OCI-LY3 (cell line): ENCODE results near the gene MEF2A.

Experiments used
- H2AFZ ChIP-seq: fragments of 200-600, 300-600 bp; shearing (Covaris generic); 2 replicates; pipeline ENCODE4 v1.6.0; 2014; ENCODE audit warnings: antibody characterized with exemption, low read depth, low read length
- H3K27ac ChIP-seq: fragments of 200-600, 300-600 bp; sonication (generic); 2 replicates; pipeline ENCODE4 v1.5.1; 2014; ENCODE audit warnings: mild to moderate bottlenecking, low read length, moderate library complexity, mixed read lengths
- H3K27me3 ChIP-seq: fragments of 200-600, 300-600 bp; sonication (generic); 2 replicates; pipeline ENCODE4 v1.6.1; 2014; ENCODE audit warnings: low read depth, low read length, mixed read lengths
- H3K36me3 ChIP-seq: fragments of 200-600, 300-600 bp; sonication (generic); replicated peaks from 2 replicates; pipeline ENCODE3; 2014; ENCODE audit warnings: low read depth, low read length, mixed read lengths
- H3K4me1 ChIP-seq: fragments of 300-600, 200-600 bp; sonication (generic); 2 replicates; pipeline ENCODE4 v1.6.1; 2014; ENCODE audit warnings: low read length, mixed read lengths
- H3K4me2 ChIP-seq: fragments of 200-600, 300-600 bp; sonication (generic); 2 replicates; pipeline ENCODE4 v1.6.1; 2014; ENCODE audit warnings: low read length, mixed read lengths
- H3K4me3 ChIP-seq: fragments of 300-600, 200-600 bp; sonication (generic); 2 replicates; pipeline ENCODE4 v1.5.1; 2014; ENCODE audit warnings: antibody characterized with exemption, mild to moderate bottlenecking, low read length, moderate library complexity
- H3K79me2 ChIP-seq: fragments of 300-600, 200-600 bp; shearing (Covaris generic); 2 replicates; pipeline ENCODE4 v1.6.1; 2014; ENCODE audit warnings: mild to moderate bottlenecking, low read length, mixed read lengths
- H3K9ac ChIP-seq: fragments of 300-600, 200-600 bp; shearing (Covaris generic); 2 replicates; pipeline ENCODE4 v1.6.0; 2014; ENCODE audit warnings: mild to moderate bottlenecking, low read length, moderate library complexity
- H3K9me3 ChIP-seq: fragments of 200-600, 300-600 bp; shearing (Covaris generic); 2 replicates; pipeline ENCODE4 v1.6.1; 2014; ENCODE audit warnings: low read length, mixed read lengths; ENCODE audit not compliant: insufficient read depth
- H4K20me1 ChIP-seq: fragments of 200-600, 300-600 bp; sonication (generic); 2 replicates; pipeline ENCODE4 v1.6.1; 2016; ENCODE audit warnings: low read length, mixed read lengths; ENCODE audit not compliant: insufficient read depth
- CTCF ChIP-seq: fragments of 200-600, 300-600 bp; sonication (generic); IDR thresholded peaks from 2 replicates; pipeline ENCODE4 v1.5.1; 2014; ENCODE audit warnings: antibody characterized with exemption, low read length, low read depth
- EZH2phosphoT487 ChIP-seq: fragments of 200-600 bp; shearing (Covaris generic); IDR thresholded peaks from 2 replicates; pipeline ENCODE4 v1.6.1; 2018; ENCODE audit warnings: antibody characterized with exemption, mixed run types, low read depth

MEF2A gene

GRCh38 chr15:99538261-99538660 lies 27.5 kb upstream of the MEF2A start:
- H3K4me1 ChIP-seq, result no peaks in the 10 kb centered on the region
- no peaks in the 10 kb centered on the region for H3K79me2 ChIP-seq
- no peaks in the 10 kb centered on the region for H3K9me3 ChIP-seq
- H3K4me2 ChIP-seq, result no peak overlapping the region
- no peak for TF ChIP-seq CTCF
- TF ChIP-seq EZH2phosphoT487, result no peak
- H2AFZ ChIP-seq, result no peak overlapping the region
- no peaks in the 10 kb centered on the region; the same call in 1 of the 2 replicates for H3K27me3 ChIP-seq
- H3K4me3 ChIP-seq, result no peak overlapping the region
- H3K9ac ChIP-seq, result no peak overlapping the region
- no peaks in the 10 kb centered on the region for H3K36me3 ChIP-seq
- H4K20me1 ChIP-seq, result no peaks in the 10 kb centered on the region
- no peak overlapping the region for H3K27ac ChIP-seq

GRCh38 chr15:99542828-99543227 lies 23.0 kb upstream of the MEF2A start:
- H3K27me3 ChIP-seq, result no peaks in the 10 kb centered on the region; the same call in 1 of the 2 replicates
- no peaks in the 10 kb centered on the region for H3K9me3 ChIP-seq
- H3K79me2 ChIP-seq, result no peaks in the 10 kb centered on the region
- H2AFZ ChIP-seq, result no peak overlapping the region
- H3K4me3 ChIP-seq, result no peak overlapping the region
- TF ChIP-seq CTCF (no peak), EZH2phosphoT487 (no peak)
- 0 out of 2 replicates have a peak, but pooled peaks cover 4% of the 10 kb centered on the region for H3K4me1 ChIP-seq
- H3K36me3 ChIP-seq, result no peaks in the 10 kb centered on the region
- no peak overlapping the region for H3K27ac ChIP-seq
- H3K4me2 ChIP-seq, result no peak overlapping the region
- H3K9ac ChIP-seq, result no peak overlapping the region
- H4K20me1 ChIP-seq, result no peaks in the 10 kb centered on the region

- Histone ChIP-seq H3K4me3 (no peak overlapping the region), H2AFZ (no peak overlapping the region), H3K27me3 (no peaks in the 10 kb centered on the region), H4K20me1 (no peaks in the 10 kb centered on the region), H3K9me3 (no peaks in the 10 kb centered on the region), H3K4me1 (0 out of 2 replicates have a peak, but pooled peaks cover 4% of the 10 kb centered on the region), H3K79me2 (no peaks in the 10 kb centered on the region), H3K27ac (no peak overlapping the region), H3K9ac (no peak overlapping the region), H3K36me3 (no peaks in the 10 kb centered on the region), H3K4me2 (no peak overlapping the region)
- TF ChIP-seq EZH2phosphoT487 (no peak), CTCF (no peak)
Measured at GRCh38 chr15:99545605-99546004, 20.2 kb upstream of the MEF2A start.

- 0 out of 2 replicates have a peak, but pooled peaks cover 4% of the 10 kb centered on the region for H3K4me1 ChIP-seq
- no peaks in the 10 kb centered on the region for H3K27me3 ChIP-seq
- H4K20me1 ChIP-seq, result no peaks in the 10 kb centered on the region
- TF ChIP-seq CTCF (no peak), EZH2phosphoT487 (no peak)
- H3K4me2 ChIP-seq, result no peak overlapping the region
- H3K36me3 ChIP-seq, result no peaks in the 10 kb centered on the region
- H3K9me3 ChIP-seq, result no peaks in the 10 kb centered on the region
- no peak overlapping the region for H3K9ac ChIP-seq
- no peak overlapping the region for H3K4me3 ChIP-seq
- no peaks in the 10 kb centered on the region for H3K79me2 ChIP-seq
- no peak overlapping the region for H3K27ac ChIP-seq
- H2AFZ ChIP-seq, result no peak overlapping the region
Measured at GRCh38 chr15:99546441-99547100, 19.2 kb upstream of the MEF2A start.
